GM12872 (cell line): ENCODE results near the gene CCDC198.
A peak's percentile ranks its signal among the peaks of the same experiment; 100 is the strongest.

Source experiments
- TF ChIP-seq, protein P1 (sequence below): IDR thresholded peaks from 3 replicates; pipeline ENCODE4 v1.5.1; 2011; ENCODE audit warnings: low read depth, mild to moderate bottlenecking, low read length, moderate library complexity; ENCODE audit not compliant: insufficient read depth

CCDC198 gene

DNA sequence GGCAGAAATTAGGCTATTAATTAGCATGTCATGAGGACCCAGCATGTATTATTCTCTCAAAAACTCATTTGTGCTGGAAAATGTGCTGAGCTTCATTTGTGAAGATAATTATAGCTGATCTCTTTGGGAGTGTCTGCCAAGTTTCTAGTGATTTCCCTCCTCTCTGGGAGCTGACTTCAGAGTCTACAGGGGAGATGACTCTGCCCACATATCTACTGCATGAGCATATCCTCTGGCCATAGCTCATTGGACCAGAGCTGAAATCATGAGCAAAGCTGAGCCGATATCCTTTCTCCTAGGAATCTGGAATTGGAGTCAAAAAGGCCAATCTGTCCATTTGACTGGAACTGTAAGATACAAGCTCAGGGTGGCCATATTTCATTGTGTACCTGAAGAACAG lies 5.9 kb downstream of the CCDC198 start:
- TF ChIP-seq, protein P1, sequence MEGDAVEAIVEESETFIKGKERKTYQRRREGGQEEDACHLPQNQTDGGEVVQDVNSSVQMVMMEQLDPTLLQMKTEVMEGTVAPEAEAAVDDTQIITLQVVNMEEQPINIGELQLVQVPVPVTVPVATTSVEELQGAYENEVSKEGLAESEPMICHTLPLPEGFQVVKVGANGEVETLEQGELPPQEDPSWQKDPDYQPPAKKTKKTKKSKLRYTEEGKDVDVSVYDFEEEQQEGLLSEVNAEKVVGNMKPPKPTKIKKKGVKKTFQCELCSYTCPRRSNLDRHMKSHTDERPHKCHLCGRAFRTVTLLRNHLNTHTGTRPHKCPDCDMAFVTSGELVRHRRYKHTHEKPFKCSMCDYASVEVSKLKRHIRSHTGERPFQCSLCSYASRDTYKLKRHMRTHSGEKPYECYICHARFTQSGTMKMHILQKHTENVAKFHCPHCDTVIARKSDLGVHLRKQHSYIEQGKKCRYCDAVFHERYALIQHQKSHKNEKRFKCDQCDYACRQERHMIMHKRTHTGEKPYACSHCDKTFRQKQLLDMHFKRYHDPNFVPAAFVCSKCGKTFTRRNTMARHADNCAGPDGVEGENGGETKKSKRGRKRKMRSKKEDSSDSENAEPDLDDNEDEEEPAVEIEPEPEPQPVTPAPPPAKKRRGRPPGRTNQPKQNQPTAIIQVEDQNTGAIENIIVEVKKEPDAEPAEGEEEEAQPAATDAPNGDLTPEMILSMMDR, result no peak

DNA sequence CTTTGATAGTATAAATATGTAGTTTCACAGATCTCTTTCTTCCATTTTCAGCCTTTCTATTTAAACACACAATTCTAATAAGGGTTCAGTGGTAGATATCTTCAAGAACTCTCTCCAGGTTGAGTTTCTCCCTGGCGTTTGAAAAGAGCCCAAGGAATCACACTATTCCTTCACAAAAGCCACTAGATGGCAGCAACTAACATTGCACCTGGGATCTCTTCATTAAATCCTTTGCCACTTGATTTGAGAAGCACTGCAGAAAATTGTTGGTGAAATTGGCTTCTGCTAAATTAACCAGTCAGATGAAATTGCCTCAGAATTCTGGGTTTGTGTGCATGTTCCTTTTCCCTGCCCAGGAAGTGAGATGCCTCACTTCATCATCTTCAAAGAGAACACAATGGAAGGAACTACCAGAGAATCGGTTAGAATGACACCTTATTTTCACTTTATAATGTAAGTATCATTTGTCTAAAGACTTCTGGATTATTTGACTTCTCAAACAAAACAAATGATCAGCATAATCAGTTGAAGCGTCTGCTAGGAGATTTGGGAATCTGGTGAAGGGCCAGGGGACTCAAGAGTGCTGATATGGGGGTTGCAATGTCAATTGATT lies 6.8 kb downstream of the CCDC198 start:
- TF ChIP-seq, protein P1, result peak; percentile 68

DNA sequence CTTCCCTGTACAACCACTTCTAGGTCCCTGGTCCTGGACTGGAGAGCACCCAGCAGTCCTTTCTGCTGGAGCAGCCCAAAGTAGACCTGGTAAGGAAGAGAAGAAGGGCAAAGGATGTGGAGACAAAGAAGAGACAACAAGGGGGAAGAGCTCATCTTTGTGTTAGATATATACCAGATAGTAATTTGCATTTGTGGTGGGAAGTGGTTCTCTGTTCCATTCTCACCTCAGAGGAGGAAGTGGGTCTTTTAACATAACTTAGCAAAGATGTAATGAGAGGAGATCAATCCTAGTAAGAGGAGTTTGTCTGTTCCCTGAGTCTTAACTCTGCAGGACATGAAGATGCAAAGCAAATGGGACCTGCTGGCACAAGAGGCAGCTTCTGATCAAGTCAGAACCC lies 8.0 kb downstream of the CCDC198 start:
- TF ChIP-seq, protein P1, result no peak

DNA sequence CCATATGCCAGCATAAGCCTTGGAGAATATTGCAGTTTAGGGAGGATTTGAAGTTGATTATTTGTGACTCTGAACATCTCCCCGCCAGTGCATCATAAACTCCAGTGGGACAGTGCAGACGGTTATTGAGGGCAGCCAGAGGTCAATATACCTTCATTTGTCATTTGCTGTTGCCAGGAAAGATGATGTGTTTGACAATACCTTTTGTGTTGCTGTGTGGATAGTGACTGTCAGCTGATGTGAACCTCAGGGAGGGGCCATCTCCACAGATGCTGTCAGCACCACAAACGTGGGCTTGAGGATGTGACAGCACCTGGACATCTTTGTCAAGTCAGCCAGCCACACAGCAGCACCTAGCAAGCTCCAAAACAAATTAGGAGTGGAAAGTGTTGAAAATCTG lies 11.5 kb downstream of the CCDC198 start:
- TF ChIP-seq, protein P1, result no peak

DNA sequence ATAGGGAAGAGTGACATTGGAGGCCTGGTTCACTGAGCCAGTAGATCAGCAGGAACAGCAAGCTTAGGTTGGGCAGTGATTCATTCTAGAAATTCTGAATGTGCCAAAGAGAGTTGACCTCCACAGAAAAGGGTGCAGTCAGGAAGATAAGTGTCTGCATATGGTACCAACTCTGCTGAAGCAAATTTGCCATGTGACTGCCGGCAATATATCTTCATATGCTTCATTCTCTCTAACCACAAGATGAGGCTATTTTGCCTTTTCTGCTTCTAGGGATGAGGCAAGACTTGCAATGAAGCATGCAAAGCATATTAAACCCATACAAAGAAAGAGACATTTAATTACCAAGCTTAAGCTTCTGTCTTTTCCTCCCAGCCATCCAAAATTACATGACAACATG lies 13.6 kb downstream of the CCDC198 start:
- TF ChIP-seq, protein P1, result no peak

DNA sequence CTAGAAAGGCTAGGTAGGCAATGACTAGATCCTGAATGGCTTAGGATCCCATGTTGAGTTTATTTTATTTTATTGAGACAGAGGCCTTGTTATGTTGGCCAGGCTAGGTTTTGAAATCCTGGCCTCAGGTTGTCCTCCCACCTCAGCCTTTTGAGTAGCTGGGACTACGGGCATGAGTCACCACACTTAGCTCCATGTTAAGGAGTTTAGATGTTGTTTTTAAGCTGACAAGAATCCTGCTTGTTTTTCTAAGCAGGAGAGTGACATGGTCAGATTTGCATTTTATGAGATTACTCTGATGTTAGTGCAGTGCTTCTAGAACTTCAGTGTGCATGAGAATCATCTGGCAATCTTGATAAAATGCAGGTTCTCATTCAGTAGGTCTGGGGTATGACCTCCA lies 14.5 kb downstream of the CCDC198 start:
- TF ChIP-seq, protein P1, result no peak

DNA sequence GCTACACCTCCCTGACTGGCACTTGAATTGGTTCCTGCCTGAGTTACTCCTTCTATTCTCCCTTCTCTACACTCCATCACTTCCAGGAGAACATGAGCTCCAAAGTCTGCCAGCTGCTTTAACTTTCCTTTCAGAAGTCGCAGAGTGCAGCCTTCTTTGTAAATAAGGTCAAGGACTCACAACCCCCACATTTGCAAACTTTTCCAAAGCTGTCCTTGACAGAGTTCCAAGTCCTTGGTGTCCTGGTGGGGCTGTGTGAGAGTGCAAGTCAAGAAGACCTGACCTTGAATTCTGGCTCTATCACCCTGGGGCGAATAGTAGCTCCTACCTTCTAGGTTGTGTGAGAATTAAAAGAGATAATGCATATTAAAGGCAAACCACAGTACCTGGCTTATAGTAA lies 15.6 kb downstream of the CCDC198 start:
- TF ChIP-seq, protein P1, result no peak
